Neural progenitor cell (in vitro differentiated cells): Measurements from ENCODE around the gene ALDH2.

Experiments used
- EZH2 ChIP-seq: fragments of 200-600 bp; sonication (generic); IDR thresholded peaks from 2 replicates; pipeline ENCODE4 v1.6.1; 2017; ENCODE audit warnings: antibody characterized with exemption, mild to moderate bottlenecking, moderate library complexity
- EZH2phosphoT487 ChIP-seq: fragments of 200-600 bp; sonication (generic); IDR thresholded peaks from 2 replicates; pipeline ENCODE4 v1.6.1; 2017; ENCODE audit warnings: antibody characterized with exemption
- TF ChIP-seq, protein P1 (sequence below): fragments of 200-600 bp; sonication (generic); IDR thresholded peaks from 2 replicates; pipeline ENCODE4 v1.5.1; 2017; ENCODE audit warnings: antibody characterized with exemption, mild to moderate bottlenecking

DNA sequence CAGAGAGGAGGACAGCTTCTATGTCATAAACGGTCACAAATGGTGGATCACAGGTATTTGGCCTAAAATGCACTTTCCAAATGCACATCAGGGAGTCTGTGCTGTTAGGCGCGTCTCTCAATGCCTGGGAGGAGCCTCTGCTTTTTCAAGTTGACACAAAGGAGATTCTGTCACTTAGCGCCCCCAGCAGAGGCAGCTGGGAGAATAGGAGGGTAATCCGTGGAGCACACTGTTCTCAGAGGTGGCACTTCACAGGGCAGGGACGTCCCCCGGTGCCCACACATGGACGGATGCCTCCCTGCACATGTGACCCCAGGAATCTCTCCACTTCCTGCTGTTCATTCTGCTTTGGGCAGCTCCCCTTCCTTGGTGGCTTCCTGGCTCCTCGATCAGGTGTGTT is 19.4 kb upstream of the ALDH2 start:
- TF ChIP-seq, protein P1, sequence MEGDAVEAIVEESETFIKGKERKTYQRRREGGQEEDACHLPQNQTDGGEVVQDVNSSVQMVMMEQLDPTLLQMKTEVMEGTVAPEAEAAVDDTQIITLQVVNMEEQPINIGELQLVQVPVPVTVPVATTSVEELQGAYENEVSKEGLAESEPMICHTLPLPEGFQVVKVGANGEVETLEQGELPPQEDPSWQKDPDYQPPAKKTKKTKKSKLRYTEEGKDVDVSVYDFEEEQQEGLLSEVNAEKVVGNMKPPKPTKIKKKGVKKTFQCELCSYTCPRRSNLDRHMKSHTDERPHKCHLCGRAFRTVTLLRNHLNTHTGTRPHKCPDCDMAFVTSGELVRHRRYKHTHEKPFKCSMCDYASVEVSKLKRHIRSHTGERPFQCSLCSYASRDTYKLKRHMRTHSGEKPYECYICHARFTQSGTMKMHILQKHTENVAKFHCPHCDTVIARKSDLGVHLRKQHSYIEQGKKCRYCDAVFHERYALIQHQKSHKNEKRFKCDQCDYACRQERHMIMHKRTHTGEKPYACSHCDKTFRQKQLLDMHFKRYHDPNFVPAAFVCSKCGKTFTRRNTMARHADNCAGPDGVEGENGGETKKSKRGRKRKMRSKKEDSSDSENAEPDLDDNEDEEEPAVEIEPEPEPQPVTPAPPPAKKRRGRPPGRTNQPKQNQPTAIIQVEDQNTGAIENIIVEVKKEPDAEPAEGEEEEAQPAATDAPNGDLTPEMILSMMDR: no peak
- no peak for TF ChIP-seq EZH2
- no peak for TF ChIP-seq EZH2phosphoT487
